ENCODE measurements around the gene UQCC2. TPM values are rescaled to one million over a fixed set of nuclear protein-coding genes. Genes with fewer than 3 reads are reported as not detected.

Gene UQCC2
- total and polyA plus RNA-seq, 5 donors from 2014 or later: 14.9 to 72.6 (median 44.9) TPM

- H3K27me3 ChIP-seq (ENCODE audit: control insufficient read depth, insufficient read depth, low read length): no peaks in the 10 kb centered on the region
- H3K27ac ChIP-seq (ENCODE audit: insufficient read depth, low read length, poor library complexity, severe bottlenecking): no peak overlapping the region
- no peak overlapping the region for H3K4me3 ChIP-seq (ENCODE audit: low read depth, low read length)
- peaks cover 0 to 11% (median 3%) of the 10 kb centered on the region in 4 donors for H3K4me1 Mint-ChIP-seq
- peaks cover 47% of the 10 kb centered on the region for H3K36me3 Mint-ChIP-seq
- H3K4me1 ChIP-seq (ENCODE audit: control insufficient read depth, insufficient read depth, low read length, poor library complexity, severe bottlenecking): peaks cover 11% of the 10 kb centered on the region
- ATAC-seq (ENCODE audit: low read depth in 2 of 2) (no peak), DNase-seq (no peak)
- no peaks in the 10 kb centered on the region for H3K9me3 ChIP-seq (ENCODE audit: control insufficient read depth in 2 of 2, low read length in 2 of 2)
- no peak overlapping the region for H3K4me3 Mint-ChIP-seq
- peak overlapping the region in 1 of 3 donors; percentile 39 for H3K27ac Mint-ChIP-seq
- H3K27me3 Mint-ChIP-seq: no peaks in the 10 kb centered on the region
- H3K9me3 Mint-ChIP-seq: no peaks in the 10 kb centered on the region
- H3K36me3 ChIP-seq (ENCODE audit: control insufficient read depth, insufficient read depth, low read length): peaks cover 73% of the 10 kb centered on the region
These were observed 33.1 kb downstream of the UQCC2 start for GRCh38 chr6:33678233-33678931.

GRCh38 chr6:33677689-33678088 is 33.8 kb downstream of the UQCC2 start:
- Mint-ChIP-seq H3K9me3 (no peaks in the 10 kb centered on the region), H3K4me1 (peaks cover 0 to 4% (median 1%) of the 10 kb centered on the region in 4 donors), H3K4me3 (peak overlapping the region in 1 of 4 donors; percentile 11), H3K27ac (peak overlapping the region in 2 of 3 donors; percentile 89 to 90), H3K36me3 (peaks cover 46% of the 10 kb centered on the region), H3K27me3 (no peaks in the 10 kb centered on the region)
- no peak for ATAC-seq (ENCODE audit: low read depth in 2 of 2)
- H3K4me1 ChIP-seq (ENCODE audit: control insufficient read depth, insufficient read depth, low read length, poor library complexity, severe bottlenecking): peaks cover 4% of the 10 kb centered on the region
- no peak overlapping the region for H3K27ac ChIP-seq (ENCODE audit: insufficient read depth, low read length, poor library complexity, severe bottlenecking)
- H3K27me3 ChIP-seq (ENCODE audit: control insufficient read depth, insufficient read depth, low read length): no peaks in the 10 kb centered on the region
- no peak for DNase-seq
- H3K4me3 ChIP-seq (ENCODE audit: low read depth, low read length): no peak overlapping the region
- H3K9me3 ChIP-seq (ENCODE audit: control insufficient read depth in 2 of 2, low read length in 2 of 2): no peaks in the 10 kb centered on the region
- H3K36me3 ChIP-seq (ENCODE audit: control insufficient read depth, insufficient read depth, low read length): peaks cover 76% of the 10 kb centered on the region

- peaks cover 41% of the 10 kb centered on the region for H3K36me3 Mint-ChIP-seq
These were observed 34.3 kb downstream of the UQCC2 start for GRCh38 chr6:33677143-33677660.

GRCh38 chr6:33676416-33677142 is 34.9 kb downstream of the UQCC2 start:
- H3K36me3 ChIP-seq (ENCODE audit: control insufficient read depth, insufficient read depth, low read length): peaks cover 82% of the 10 kb centered on the region
- peaks cover 42% of the 10 kb centered on the region for H3K36me3 Mint-ChIP-seq
- ATAC-seq (ENCODE audit: low read depth in 2 of 2) (no peak), DNase-seq (no peak)
- H3K4me1 ChIP-seq (ENCODE audit: control insufficient read depth, insufficient read depth, low read length, poor library complexity, severe bottlenecking): no peaks in the 10 kb centered on the region
- H3K4me3 Mint-ChIP-seq: no peak overlapping the region
- no peak overlapping the region for H3K27ac ChIP-seq (ENCODE audit: insufficient read depth, low read length, poor library complexity, severe bottlenecking)
- no peaks in the 10 kb centered on the region for H3K9me3 Mint-ChIP-seq
- H3K27ac Mint-ChIP-seq: peak overlapping the region in 1 of 3 donors; percentile 91
- H3K4me1 Mint-ChIP-seq: peaks cover 0 to 3% (median 0%) of the 10 kb centered on the region in 4 donors
- H3K27me3 ChIP-seq (ENCODE audit: control insufficient read depth, insufficient read depth, low read length): no peaks in the 10 kb centered on the region
- no peak overlapping the region for H3K4me3 ChIP-seq (ENCODE audit: low read depth, low read length)
- no peaks in the 10 kb centered on the region for H3K9me3 ChIP-seq (ENCODE audit: control insufficient read depth in 2 of 2, low read length in 2 of 2)
- H3K27me3 Mint-ChIP-seq: no peaks in the 10 kb centered on the region

More at GRCh38 chr6:33677143-33677660, 34.3 kb downstream of the UQCC2 start:
- Mint-ChIP-seq H3K9me3 (no peaks in the 10 kb centered on the region), H3K4me3 (no peak overlapping the region), H3K27ac (peak overlapping the region in 1 of 3 donors; percentile 90), H3K27me3 (no peaks in the 10 kb centered on the region), H3K4me1 (peaks cover 0 to 3% (median 0%) of the 10 kb centered on the region in 4 donors)
- no peaks in the 10 kb centered on the region for H3K27me3 ChIP-seq (ENCODE audit: control insufficient read depth, insufficient read depth, low read length)
- no peak for ATAC-seq (ENCODE audit: low read depth in 2 of 2)
- H3K36me3 ChIP-seq (ENCODE audit: control insufficient read depth, insufficient read depth, low read length): peaks cover 78% of the 10 kb centered on the region
- H3K27ac ChIP-seq (ENCODE audit: insufficient read depth, low read length, poor library complexity, severe bottlenecking): no peak overlapping the region
- H3K4me1 ChIP-seq (ENCODE audit: control insufficient read depth, insufficient read depth, low read length, poor library complexity, severe bottlenecking): no peaks in the 10 kb centered on the region
- no peaks in the 10 kb centered on the region for H3K9me3 ChIP-seq (ENCODE audit: control insufficient read depth in 2 of 2, low read length in 2 of 2)
- no peak overlapping the region for H3K4me3 ChIP-seq (ENCODE audit: low read depth, low read length)
- DNase-seq: no peak

- H3K9me3 ChIP-seq (ENCODE audit: control insufficient read depth in 2 of 2, low read length in 2 of 2): no peaks in the 10 kb centered on the region
- Mint-ChIP-seq H3K9me3 (no peaks in the 10 kb centered on the region), H3K4me3 (no peak overlapping the region), H3K36me3 (peaks cover 38% of the 10 kb centered on the region), H3K4me1 (no peaks in the 10 kb centered on the region), H3K27ac (peak overlapping the region in 1 of 3 donors; percentile 91), H3K27me3 (no peaks in the 10 kb centered on the region)
- H3K36me3 ChIP-seq (ENCODE audit: control insufficient read depth, insufficient read depth, low read length): peaks cover 76% of the 10 kb centered on the region
- DNase-seq (no peak), ATAC-seq (ENCODE audit: low read depth in 2 of 2) (no peak)
- no peak overlapping the region for H3K4me3 ChIP-seq (ENCODE audit: low read depth, low read length)
- no peaks in the 10 kb centered on the region for H3K27me3 ChIP-seq (ENCODE audit: control insufficient read depth, insufficient read depth, low read length)
- H3K4me1 ChIP-seq (ENCODE audit: control insufficient read depth, insufficient read depth, low read length, poor library complexity, severe bottlenecking): no peaks in the 10 kb centered on the region
- H3K27ac ChIP-seq (ENCODE audit: insufficient read depth, low read length, poor library complexity, severe bottlenecking): no peak overlapping the region
These were observed 35.5 kb downstream of the UQCC2 start for GRCh38 chr6:33675968-33676367.

- DNase-seq: no peak
- Mint-ChIP-seq H3K27me3 (no peaks in the 10 kb centered on the region), H3K4me1 (peaks cover 4 to 9% (median 7%) of the 10 kb centered on the region in 4 donors), H3K9me3 (no peaks in the 10 kb centered on the region), H3K27ac (no peak overlapping the region), H3K4me3 (no peak overlapping the region), H3K36me3 (peaks cover 38% of the 10 kb centered on the region)
- no peaks in the 10 kb centered on the region for H3K9me3 ChIP-seq (ENCODE audit: control insufficient read depth in 2 of 2, low read length in 2 of 2)
- ATAC-seq (ENCODE audit: low read depth in 2 of 2): no peak
- H3K27ac ChIP-seq (ENCODE audit: insufficient read depth, low read length, poor library complexity, severe bottlenecking): no peak overlapping the region
- peaks cover 9% of the 10 kb centered on the region for H3K4me1 ChIP-seq (ENCODE audit: control insufficient read depth, insufficient read depth, low read length, poor library complexity, severe bottlenecking)
- H3K27me3 ChIP-seq (ENCODE audit: control insufficient read depth, insufficient read depth, low read length): no peaks in the 10 kb centered on the region
- H3K4me3 ChIP-seq (ENCODE audit: low read depth, low read length): no peak overlapping the region
- H3K36me3 ChIP-seq (ENCODE audit: control insufficient read depth, insufficient read depth, low read length): peaks cover 61% of the 10 kb centered on the region
These were observed 37.6 kb downstream of the UQCC2 start for GRCh38 chr6:33673851-33674250.

GRCh38 chr6:33672808-33673207 is 38.7 kb downstream of the UQCC2 start:
- ATAC-seq (ENCODE audit: low read depth in 2 of 2) (no peak), DNase-seq (no peak)
- no peaks in the 10 kb centered on the region for H3K27me3 Mint-ChIP-seq
- no peak overlapping the region for H3K4me3 ChIP-seq (ENCODE audit: low read depth, low read length)
- H3K4me3 Mint-ChIP-seq: no peak overlapping the region
- H3K27me3 ChIP-seq (ENCODE audit: control insufficient read depth, insufficient read depth, low read length): no peaks in the 10 kb centered on the region
- no peak overlapping the region for H3K27ac Mint-ChIP-seq
- H3K4me1 Mint-ChIP-seq: peaks cover 4 to 17% (median 11%) of the 10 kb centered on the region in 4 donors
- H3K27ac ChIP-seq (ENCODE audit: insufficient read depth, low read length, poor library complexity, severe bottlenecking): no peak overlapping the region
- peaks cover 59% of the 10 kb centered on the region for H3K36me3 ChIP-seq (ENCODE audit: control insufficient read depth, insufficient read depth, low read length)
- peaks cover 15% of the 10 kb centered on the region for H3K4me1 ChIP-seq (ENCODE audit: control insufficient read depth, insufficient read depth, low read length, poor library complexity, severe bottlenecking)
- no peaks in the 10 kb centered on the region for H3K9me3 ChIP-seq (ENCODE audit: control insufficient read depth in 2 of 2, low read length in 2 of 2)
- no peaks in the 10 kb centered on the region for H3K9me3 Mint-ChIP-seq
- peaks cover 40% of the 10 kb centered on the region for H3K36me3 Mint-ChIP-seq

Measured in CD4-positive, CD25-positive, alpha-beta regulatory T cell (primary cell).